Left colon (tissue), 2 donors: ENCODE measurements around the gene ZNF148. TPM values are rescaled to one million over a fixed set of nuclear protein-coding genes. Genes with fewer than 3 reads are reported as not detected.

Source experiments
- ATAC-seq: fragments of 200-7000 bp; cut with Tn5 transposase; one replicate; pipeline ENCODE4 v1.9.1; 2020; ENCODE audit warnings: mild to moderate bottlenecking, moderate library complexity
- DNase-seq, 2 donors: peaks; one replicate each; pipeline ENCODE4 v3.0.0-alpha.2; 2020
- intact Hi-C, 2 donors: fragments of 100-400 bp; cut with DNase I in 1 of 2; cut with micrococcal nuclease in 1 of 2; formaldehyde crosslinking; loops; one replicate each; pipeline versions ENCODE4 v1.11.2 to v1.14.0; 2022; cut with DNase I, micrococcal nuclease
- total RNA-seq, 2 donors: library from RNA; stranded (reverse); fragmentation: NEBNext Ultra II Directional; extraction: Animal tissue kit (Norgen Biotek cat#: 25700); gene quantifications; one replicate each; pipeline ENCODE4 v1.2.1, GENCODE V29; 2021
- donor health status: DM: no; HTN: no; CAD: no.
- donor health status: DM: yes; HTN: yes; CAD: no.

The ZNF148 gene
- total RNA-seq, 2 donors from 2014 or later = 44.3 to 48.6 TPM

DNA sequence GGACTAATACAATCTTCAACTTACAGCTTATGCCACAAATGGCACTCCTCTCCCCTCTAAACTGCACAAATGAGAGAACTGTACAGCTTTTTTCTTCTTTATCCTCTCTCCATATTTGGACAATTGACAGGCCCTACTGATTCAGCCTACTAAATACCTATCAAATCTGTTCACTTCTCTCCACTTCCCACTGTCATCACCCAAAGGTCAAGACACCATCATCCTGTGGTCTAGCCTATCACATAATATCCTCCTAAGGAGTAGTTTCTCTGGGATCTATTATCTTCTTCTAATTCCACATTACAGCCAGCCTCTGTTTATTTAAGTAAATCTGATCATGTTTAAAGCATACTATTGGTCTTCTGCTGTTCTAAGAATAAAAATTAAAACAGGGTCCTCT, 129.6 kb downstream of the ZNF148 start:
- intact Hi-C loops = no loop called here
- DNase-seq = no peak
- ATAC-seq = no peak

- ATAC-seq (no peak), DNase-seq (no peak)
- intact Hi-C loops = no loop called here
Measured at GRCh38 chr3:125240496-125240895, 134.6 kb downstream of the ZNF148 start.

GRCh38 chr3:125239266-125239665, 135.9 kb downstream of the ZNF148 start:
- intact Hi-C loops = no loop called here
- DNase-seq (no peak), ATAC-seq (no peak)

DNA sequence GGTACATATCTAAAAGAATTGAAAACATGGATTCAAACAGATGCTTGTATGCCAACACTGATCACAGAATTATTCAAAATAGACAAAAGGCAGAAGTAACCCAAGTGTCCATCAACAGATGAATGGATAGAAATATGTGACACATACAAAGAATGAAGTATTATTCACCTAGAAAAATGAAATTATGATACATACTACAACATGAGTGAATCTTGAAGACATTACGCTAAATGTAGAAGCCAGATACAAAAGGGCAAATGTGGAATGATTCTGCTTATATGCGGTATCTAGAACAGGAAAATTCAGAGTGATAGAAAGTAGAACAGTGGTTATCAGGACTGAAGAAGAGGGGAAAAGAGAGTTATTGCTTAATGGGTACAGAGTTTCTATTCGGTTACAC, 136.4 kb downstream of the ZNF148 start:
- DNase-seq (no peak), ATAC-seq (no peak)
- intact Hi-C loops = no loop called here

GRCh38 chr3:125236331-125236903, 138.7 kb downstream of the ZNF148 start:
- DNase-seq (no peak), ATAC-seq (no peak)
- intact Hi-C loops = no loop called here

GRCh38 chr3:125234831-125235230, 140.3 kb downstream of the ZNF148 start:
- ATAC-seq = no peak
- intact Hi-C loops = no loop called here
- DNase-seq = no peak

DNA sequence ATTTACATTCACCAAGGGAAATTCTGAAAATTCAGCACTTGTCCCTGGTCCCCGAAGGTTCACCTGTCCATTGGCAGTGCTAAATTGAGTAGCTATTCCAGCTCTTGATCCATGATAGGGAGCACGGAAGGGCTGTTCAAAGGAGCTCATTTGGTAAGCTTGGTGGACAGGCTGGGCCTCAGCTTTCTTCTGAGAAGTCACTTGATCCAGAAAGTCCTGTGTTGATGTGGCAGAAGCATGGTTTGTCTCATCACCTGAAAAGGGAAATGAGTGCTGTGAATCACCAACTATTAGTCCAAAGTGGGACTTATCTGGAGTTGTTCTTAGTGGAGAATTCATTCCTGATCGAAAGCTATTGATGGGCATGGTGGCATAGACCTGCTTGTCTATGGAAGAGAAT, 142.7 kb downstream of the ZNF148 start:
- intact Hi-C loops = no loop called here
- DNase-seq = no peak

GRCh38 chr3:125231895-125232294, 143.2 kb downstream of the ZNF148 start:
- no peak for DNase-seq
- intact Hi-C loops = no loop called here
- ATAC-seq = no peak

More for the DNA sequence above, 142.7 kb downstream of the ZNF148 start:
- ATAC-seq = no peak

GRCh38 chr3:125229707-125230106, 145.4 kb downstream of the ZNF148 start:
- no peak for DNase-seq
- intact Hi-C loops = no loop called here
- no peak for ATAC-seq

GRCh38 chr3:125229168-125229567, 146.0 kb downstream of the ZNF148 start:
- DNase-seq = no peak
- no peak for ATAC-seq
- intact Hi-C loops = no loop called here

GRCh38 chr3:125221831-125222230, 153.3 kb downstream of the ZNF148 start:
- intact Hi-C loops = no loop called here
- DNase-seq (no peak), ATAC-seq (no peak)

DNA sequence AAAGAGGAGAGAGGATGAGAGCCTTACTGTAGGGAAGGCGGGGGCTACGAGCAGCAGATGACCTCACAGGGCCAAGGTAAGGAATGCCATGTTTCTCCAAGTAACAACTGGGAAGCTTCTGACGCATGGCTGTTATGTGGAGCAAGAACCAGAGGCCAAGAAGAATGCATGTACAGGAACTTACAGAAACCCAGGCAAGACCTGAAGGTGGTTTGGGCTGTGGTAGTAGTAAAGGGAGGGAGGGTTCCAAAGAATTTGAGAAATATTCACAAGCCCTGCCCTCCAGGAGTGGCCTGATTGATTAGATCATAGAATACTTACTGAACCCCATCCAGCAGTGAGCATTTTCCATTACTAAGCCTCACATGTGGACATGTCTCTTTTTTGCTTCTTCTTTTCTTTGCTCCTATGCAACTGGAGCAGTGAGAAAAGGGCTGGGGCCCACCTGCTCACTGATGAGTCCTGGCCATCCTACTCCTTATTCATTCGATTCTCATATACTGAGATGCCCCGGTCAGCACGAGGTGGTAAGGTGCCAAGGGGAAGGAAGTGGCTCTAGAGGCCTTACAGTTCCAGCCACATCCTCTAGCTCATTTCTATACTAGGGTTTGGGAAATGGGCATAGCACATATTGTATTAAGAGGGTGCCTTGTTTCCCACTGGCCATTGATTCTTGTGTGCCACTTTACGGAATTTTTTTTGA, 154.2 kb downstream of the ZNF148 start:
- no peak for DNase-seq
- ATAC-seq = no peak
- intact Hi-C loops = no loop called here

- no peak for ATAC-seq
- intact Hi-C loops = no loop called here
- DNase-seq = no peak
Measured at GRCh38 chr3:125220183-125220582, 154.9 kb downstream of the ZNF148 start.

DNA sequence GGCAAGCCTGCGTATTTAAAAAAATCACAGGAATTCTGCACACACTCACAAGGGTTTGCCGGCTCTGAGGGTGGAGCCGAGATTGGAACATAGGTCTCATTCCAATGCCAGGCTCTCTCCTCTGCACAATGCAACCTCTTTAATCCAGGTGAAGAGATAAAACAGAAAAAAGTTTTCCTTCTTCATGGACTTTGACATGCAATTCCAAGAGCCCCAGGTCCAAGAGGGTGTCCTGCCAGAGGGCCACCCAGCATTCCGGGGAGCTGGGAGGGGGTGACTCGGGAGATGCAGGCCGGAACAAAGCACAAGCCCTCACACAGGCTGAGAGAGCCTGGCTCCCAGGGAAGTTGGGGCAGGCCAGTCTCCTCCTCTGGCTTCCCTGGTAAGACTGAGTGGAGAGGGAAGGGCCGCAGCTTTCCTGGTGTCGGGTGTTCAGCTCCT, 155.8 kb downstream of the ZNF148 start:
- ATAC-seq = peak; percentile 78
- peak in 1 of 2 donors; percentile 31 for DNase-seq
- intact Hi-C loops = no loop called here

- DNase-seq = no peak
- intact Hi-C loops = no loop called here
- ATAC-seq = no peak
Measured at GRCh38 chr3:125214738-125215137, 160.4 kb downstream of the ZNF148 start.

DNA sequence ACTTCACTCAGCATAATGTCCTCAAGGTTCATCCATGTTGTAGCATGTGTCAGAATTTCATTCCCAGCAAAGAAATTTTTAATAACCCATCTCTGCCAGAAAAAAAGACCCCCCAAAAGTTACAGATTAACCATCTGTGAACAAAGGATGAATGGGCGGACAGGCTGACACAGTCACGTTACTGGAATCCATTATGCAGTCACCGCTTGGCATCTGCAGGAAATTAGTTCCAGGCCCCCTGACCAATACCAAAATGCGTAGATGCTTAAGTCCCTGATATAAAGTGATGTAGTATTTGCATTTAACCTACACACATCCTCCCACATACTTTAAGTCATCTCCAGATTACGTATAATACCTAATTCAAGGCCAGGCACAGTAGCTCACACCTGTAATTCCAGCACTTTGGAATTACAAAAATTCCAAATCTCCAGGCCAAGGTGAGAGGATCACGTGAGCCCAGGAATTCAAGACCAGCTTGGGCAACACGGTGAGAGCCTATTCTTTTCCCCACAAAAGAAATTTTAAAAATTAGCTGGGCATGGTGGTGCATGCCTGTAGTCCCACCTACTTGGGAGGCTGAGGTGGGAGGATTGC, 161.1 kb downstream of the ZNF148 start:
- intact Hi-C loops = no loop called here

DNA sequence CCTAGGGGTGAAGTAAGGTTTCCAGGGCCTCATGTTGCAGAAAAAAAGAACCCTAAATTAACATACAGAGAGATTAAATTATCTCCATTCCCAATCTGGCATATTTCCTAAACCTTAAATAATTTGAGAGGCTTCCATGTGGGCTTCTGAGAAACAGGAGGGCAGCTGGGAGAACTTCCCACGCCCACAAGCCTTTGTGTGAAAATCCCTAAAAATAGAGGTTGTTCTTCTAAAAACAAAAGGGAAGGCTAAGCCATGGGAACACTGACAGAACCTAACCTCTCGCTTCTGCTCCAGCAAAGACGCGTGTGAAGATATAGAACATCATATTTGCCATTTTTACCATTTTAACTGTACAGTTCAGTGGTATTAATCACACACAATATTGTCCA, 161.8 kb downstream of the ZNF148 start:
- DNase-seq = no peak
- intact Hi-C loops = no loop called here

More for the DNA sequence above, 161.1 kb downstream of the ZNF148 start:
- DNase-seq = no peak
- no peak for ATAC-seq

GRCh38 chr3:125212509-125213363, 162.4 kb downstream of the ZNF148 start, which contains the start of gene SLC12A8:
SLC12A8 (minus strand) TSS chr3:125212748; CDS start chr3:125211349, 1,399 bp downstream.
- peak; percentile 33 to 56 for DNase-seq
- peak; percentile 90 for ATAC-seq
- intact Hi-C loops = no loop called here

More for the DNA sequence above, 161.8 kb downstream of the ZNF148 start:
- no peak for ATAC-seq

DNA sequence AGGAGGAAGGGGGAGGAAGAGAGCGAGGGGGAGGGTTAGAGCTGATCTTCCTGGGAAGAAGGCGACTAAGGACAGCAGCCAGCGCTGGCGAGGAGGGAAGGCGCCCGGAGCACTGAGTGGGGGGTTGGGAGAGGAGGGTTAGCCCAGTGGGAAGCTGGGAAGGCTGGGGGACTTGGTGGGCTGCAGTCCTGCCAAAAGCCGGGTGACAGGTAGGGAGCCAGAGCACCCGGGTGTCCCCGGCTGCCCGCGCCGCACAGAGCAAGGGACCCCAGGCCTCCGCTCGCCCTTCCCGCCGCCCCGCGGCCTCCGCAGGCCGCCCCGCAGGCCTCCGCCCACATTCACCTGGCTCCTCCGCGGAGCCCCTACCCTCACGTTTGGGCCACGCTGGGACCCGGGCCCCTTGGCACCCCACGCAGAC, 163.0 kb downstream of the ZNF148 start:
- ATAC-seq = peak; percentile 67
- intact Hi-C loops = no loop called here
- DNase-seq = peak in 1 of 2 donors; percentile 35
